Nephron (organoid): ENCODE measurements around the gene SPECC1L.

Source experiments
- H3K27ac Mint-ChIP-seq, 3 experiments: 2 replicates each; pipeline ENCODE4 v1.8.0; 2020; ENCODE audit warnings: mixed read lengths in 3 of 3, mild to moderate bottlenecking in 2 of 3, moderate library complexity in 1 of 3
- H3K27me3 Mint-ChIP-seq: 2 replicates; pipeline ENCODE4 v1.8.0; 2021; ENCODE audit warnings: low read depth, mild to moderate bottlenecking, moderate library complexity, mixed read lengths
- H3K36me3 Mint-ChIP-seq: 2 replicates; pipeline ENCODE4 v1.8.0; 2020; ENCODE audit warnings: low read depth, mixed read lengths
- H3K4me1 Mint-ChIP-seq: 2 replicates; pipeline ENCODE4 v1.8.0; 2020; ENCODE audit warnings: mixed read lengths
- H3K4me3 Mint-ChIP-seq, 3 experiments: 2 replicates each; pipeline ENCODE4 v1.8.0; 2020; ENCODE audit warnings: mild to moderate bottlenecking in 3 of 3, mixed read lengths in 3 of 3, moderate library complexity in 2 of 3
- H3K9me3 Mint-ChIP-seq: 2 replicates; pipeline ENCODE4 v1.8.0; 2020; ENCODE audit warnings: mixed read lengths
- CTCF ChIP-seq, 3 experiments: fragments of 200-600 bp; sonication (generic); IDR thresholded peaks; one replicate each; pipeline ENCODE4 v1.5.0; 2021; ENCODE audit warnings: antibody characterized with exemption in 3 of 3; ENCODE audit not compliant: unreplicated experiment in 3 of 3

SPECC1L gene

GRCh38 chr22:24231706-24232105 is 38.9 kb upstream of the SPECC1L start:
- H3K4me1 Mint-ChIP-seq = no peaks in the 10 kb centered on the region
- H3K9me3 Mint-ChIP-seq = peaks cover 3% of the 10 kb centered on the region
- H3K36me3 Mint-ChIP-seq = peaks cover 6% of the 10 kb centered on the region
- no peak overlapping the region for H3K27ac Mint-ChIP-seq
- TF ChIP-seq CTCF (IDR thresholded peaks at IDR 0.05; ENCODE audit: unreplicated experiment in 3 of 3) = no peak
- H3K27me3 Mint-ChIP-seq = no peaks in the 10 kb centered on the region
- no peak overlapping the region for H3K4me3 Mint-ChIP-seq

- no peaks in the 10 kb centered on the region for H3K27me3 Mint-ChIP-seq
- TF ChIP-seq CTCF (IDR thresholded peaks at IDR 0.05; ENCODE audit: unreplicated experiment in 3 of 3) = no peak
- H3K4me3 Mint-ChIP-seq = no peak overlapping the region
- no peak overlapping the region for H3K27ac Mint-ChIP-seq
- peaks cover 3% of the 10 kb centered on the region for H3K9me3 Mint-ChIP-seq
- H3K4me1 Mint-ChIP-seq = no peaks in the 10 kb centered on the region
- H3K36me3 Mint-ChIP-seq = peaks cover 6% of the 10 kb centered on the region
These were observed 38.5 kb upstream of the SPECC1L start for GRCh38 chr22:24232124-24232523.

GRCh38 chr22:24232725-24233124 is 37.9 kb upstream of the SPECC1L start:
- Mint-ChIP-seq H3K27ac (no peak overlapping the region), H3K9me3 (no peaks in the 10 kb centered on the region), H3K36me3 (peaks cover 3% of the 10 kb centered on the region), H3K4me1 (no peaks in the 10 kb centered on the region), H3K4me3 (no peak overlapping the region), H3K27me3 (no peaks in the 10 kb centered on the region)
- no peak for TF ChIP-seq CTCF (IDR thresholded peaks at IDR 0.05; ENCODE audit: unreplicated experiment in 3 of 3)

- Mint-ChIP-seq H3K4me1 (no peaks in the 10 kb centered on the region), H3K4me3 (no peak overlapping the region), H3K9me3 (no peaks in the 10 kb centered on the region), H3K27ac (no peak overlapping the region), H3K36me3 (peaks cover 3% of the 10 kb centered on the region), H3K27me3 (no peaks in the 10 kb centered on the region)
- TF ChIP-seq CTCF (IDR thresholded peaks at IDR 0.05; ENCODE audit: unreplicated experiment in 3 of 3) = no peak
These were observed 37.4 kb upstream of the SPECC1L start for GRCh38 chr22:24233235-24233634.

GRCh38 chr22:24233816-24234215 is 36.8 kb upstream of the SPECC1L start:
- TF ChIP-seq CTCF (IDR thresholded peaks at IDR 0.05; ENCODE audit: unreplicated experiment in 3 of 3) = no peak
- no peak overlapping the region for H3K27ac Mint-ChIP-seq
- H3K4me3 Mint-ChIP-seq = no peak overlapping the region
- peaks cover 3% of the 10 kb centered on the region for H3K36me3 Mint-ChIP-seq
- H3K4me1 Mint-ChIP-seq = no peaks in the 10 kb centered on the region
- H3K27me3 Mint-ChIP-seq = no peaks in the 10 kb centered on the region
- H3K9me3 Mint-ChIP-seq = no peaks in the 10 kb centered on the region

GRCh38 chr22:24235315-24235714 is 35.3 kb upstream of the SPECC1L start:
- no peaks in the 10 kb centered on the region for H3K4me1 Mint-ChIP-seq
- no peaks in the 10 kb centered on the region for H3K27me3 Mint-ChIP-seq
- no peaks in the 10 kb centered on the region for H3K9me3 Mint-ChIP-seq
- no peak overlapping the region for H3K27ac Mint-ChIP-seq
- no peak for TF ChIP-seq CTCF (IDR thresholded peaks at IDR 0.05; ENCODE audit: unreplicated experiment in 3 of 3)
- no peak overlapping the region for H3K4me3 Mint-ChIP-seq
- H3K36me3 Mint-ChIP-seq = peaks cover 3% of the 10 kb centered on the region
